HEK293 (cell line): ENCODE data around the gene MTX1.

Experiments used
- IKZF3 ChIP-seq: fragments of 450-650 bp; IDR thresholded peaks from 2 replicates; pipeline ENCODE4 v1.5.0; 2018; ENCODE audit warnings: missing biosample characterization, mild to moderate bottlenecking, missing genetic modification characterization, moderate library complexity
- KLF7 ChIP-seq: fragments of 450-650 bp; formaldehyde crosslinking; IDR thresholded peaks from 2 replicates; pipeline ENCODE4 v1.5.1; 2016; ENCODE audit warnings: missing biosample characterization, missing genetic modification characterization, borderline replicate concordance
- SCRT2 ChIP-seq: fragments of 450-650 bp; formaldehyde crosslinking; IDR thresholded peaks from 2 replicates; pipeline ENCODE4 v1.5.1; 2016; ENCODE audit warnings: missing biosample characterization, missing genetic modification characterization
- WT1 ChIP-seq: fragments of 450-650 bp; formaldehyde crosslinking; IDR thresholded peaks from 2 replicates; pipeline ENCODE4 v1.5.1; 2016; ENCODE audit warnings: missing biosample characterization, missing genetic modification characterization
- ZBTB20 ChIP-seq: fragments of 450-650 bp; formaldehyde crosslinking; IDR thresholded peaks from 2 replicates; pipeline ENCODE4 v1.5.1; 2016; ENCODE audit warnings: missing biosample characterization, missing genetic modification characterization
- ZEB2 ChIP-seq: fragments of 450-650 bp; formaldehyde crosslinking; IDR thresholded peaks from 2 replicates; pipeline ENCODE4 v1.5.1; 2016; ENCODE audit warnings: missing biosample characterization, missing genetic modification characterization
- ZNF132 ChIP-seq: fragments of 450-650 bp; formaldehyde crosslinking; IDR thresholded peaks from 2 replicates; pipeline ENCODE4 v1.5.1; 2017; ENCODE audit warnings: missing biosample characterization, missing genetic modification characterization, borderline replicate concordance
- ZNF155 ChIP-seq: fragments of 450-650 bp; formaldehyde crosslinking; IDR thresholded peaks from 2 replicates; pipeline ENCODE4 v1.5.1; 2016; ENCODE audit warnings: missing biosample characterization, missing genetic modification characterization
- ZNF157 ChIP-seq: fragments of 450-650 bp; formaldehyde crosslinking; IDR thresholded peaks from 2 replicates; pipeline ENCODE4 v1.5.1; 2016; ENCODE audit warnings: missing biosample characterization, missing genetic modification characterization
- ZNF24 ChIP-seq: fragments of 450-650 bp; formaldehyde crosslinking; IDR thresholded peaks from 2 replicates; pipeline ENCODE4 v1.5.1; 2016; ENCODE audit warnings: missing biosample characterization, missing genetic modification characterization
- ZNF248 ChIP-seq: fragments of 450-650 bp; formaldehyde crosslinking; IDR thresholded peaks from 2 replicates; pipeline ENCODE4 v1.5.1; 2017; ENCODE audit warnings: missing biosample characterization, missing genetic modification characterization
- ZNF404 ChIP-seq: fragments of 450-650 bp; formaldehyde crosslinking; IDR thresholded peaks from 2 replicates; pipeline ENCODE4 v1.5.1; 2017; ENCODE audit warnings: missing biosample characterization, missing genetic modification characterization
- ZNF416 ChIP-seq: fragments of 450-650 bp; formaldehyde crosslinking; IDR thresholded peaks from 2 replicates; pipeline ENCODE4 v1.5.1; 2016; ENCODE audit warnings: missing biosample characterization, missing genetic modification characterization
- ZNF501 ChIP-seq: fragments of 450-650 bp; formaldehyde crosslinking; IDR thresholded peaks from 2 replicates; pipeline ENCODE4 v1.5.1; 2016; ENCODE audit warnings: missing biosample characterization, missing genetic modification characterization
- ZNF544 ChIP-seq: fragments of 450-650 bp; formaldehyde crosslinking; IDR thresholded peaks from 2 replicates; pipeline ENCODE4 v1.5.0; 2017; ENCODE audit warnings: missing biosample characterization, missing genetic modification characterization
- ZNF561 ChIP-seq: fragments of 450-650 bp; IDR thresholded peaks from 2 replicates; pipeline ENCODE4 v1.5.1; 2018; ENCODE audit warnings: missing biosample characterization, missing genetic modification characterization, borderline replicate concordance
- ZNF600 ChIP-seq: fragments of 450-650 bp; formaldehyde crosslinking; IDR thresholded peaks from 2 replicates; pipeline ENCODE4 v1.5.1; 2016; ENCODE audit warnings: missing biosample characterization, missing genetic modification characterization
- ZNF707 ChIP-seq: fragments of 450-650 bp; formaldehyde crosslinking; IDR thresholded peaks from 2 replicates; pipeline ENCODE4 v1.5.1; 2016; ENCODE audit warnings: missing biosample characterization, missing genetic modification characterization
- TF ChIP-seq, protein P1 (sequence below): fragments of 450-650 bp; formaldehyde crosslinking; IDR thresholded peaks from 2 replicates; pipeline ENCODE4 v1.5.0; 2017; ENCODE audit warnings: missing biosample characterization, missing genetic modification characterization, borderline replicate concordance
- TF ChIP-seq, protein P2 (sequence below): fragments of 450-650 bp; formaldehyde crosslinking; IDR thresholded peaks from 2 replicates; pipeline ENCODE4 v1.5.1; 2017; ENCODE audit warnings: missing biosample characterization, missing genetic modification characterization
- TF ChIP-seq, protein P3 (sequence below): fragments of 450-650 bp; formaldehyde crosslinking; IDR thresholded peaks from 2 replicates; pipeline ENCODE4 v1.5.1; 2016; ENCODE audit warnings: missing biosample characterization, missing genetic modification characterization
- TF ChIP-seq, protein P4 (sequence below): fragments of 450-650 bp; formaldehyde crosslinking; IDR thresholded peaks from 2 replicates; pipeline ENCODE4 v1.5.1; 2016; ENCODE audit warnings: missing biosample characterization, missing genetic modification characterization
- TF ChIP-seq, protein P5 (sequence below): fragments of 450-650 bp; formaldehyde crosslinking; IDR thresholded peaks from 2 replicates; pipeline ENCODE4 v1.5.1; 2016; ENCODE audit warnings: missing biosample characterization, missing genetic modification characterization, borderline replicate concordance
- TF ChIP-seq, protein P6 (sequence below): fragments of 450-650 bp; formaldehyde crosslinking; IDR thresholded peaks from 2 replicates; pipeline ENCODE4; 2016; ENCODE audit warnings: missing biosample characterization, missing genetic modification characterization
- TF ChIP-seq, protein P7 (sequence below): fragments of 450-650 bp; formaldehyde crosslinking; IDR thresholded peaks from 2 replicates; pipeline ENCODE4 v1.5.1; 2016; ENCODE audit warnings: missing biosample characterization, missing genetic modification characterization, borderline replicate concordance

MTX1 gene

DNA sequence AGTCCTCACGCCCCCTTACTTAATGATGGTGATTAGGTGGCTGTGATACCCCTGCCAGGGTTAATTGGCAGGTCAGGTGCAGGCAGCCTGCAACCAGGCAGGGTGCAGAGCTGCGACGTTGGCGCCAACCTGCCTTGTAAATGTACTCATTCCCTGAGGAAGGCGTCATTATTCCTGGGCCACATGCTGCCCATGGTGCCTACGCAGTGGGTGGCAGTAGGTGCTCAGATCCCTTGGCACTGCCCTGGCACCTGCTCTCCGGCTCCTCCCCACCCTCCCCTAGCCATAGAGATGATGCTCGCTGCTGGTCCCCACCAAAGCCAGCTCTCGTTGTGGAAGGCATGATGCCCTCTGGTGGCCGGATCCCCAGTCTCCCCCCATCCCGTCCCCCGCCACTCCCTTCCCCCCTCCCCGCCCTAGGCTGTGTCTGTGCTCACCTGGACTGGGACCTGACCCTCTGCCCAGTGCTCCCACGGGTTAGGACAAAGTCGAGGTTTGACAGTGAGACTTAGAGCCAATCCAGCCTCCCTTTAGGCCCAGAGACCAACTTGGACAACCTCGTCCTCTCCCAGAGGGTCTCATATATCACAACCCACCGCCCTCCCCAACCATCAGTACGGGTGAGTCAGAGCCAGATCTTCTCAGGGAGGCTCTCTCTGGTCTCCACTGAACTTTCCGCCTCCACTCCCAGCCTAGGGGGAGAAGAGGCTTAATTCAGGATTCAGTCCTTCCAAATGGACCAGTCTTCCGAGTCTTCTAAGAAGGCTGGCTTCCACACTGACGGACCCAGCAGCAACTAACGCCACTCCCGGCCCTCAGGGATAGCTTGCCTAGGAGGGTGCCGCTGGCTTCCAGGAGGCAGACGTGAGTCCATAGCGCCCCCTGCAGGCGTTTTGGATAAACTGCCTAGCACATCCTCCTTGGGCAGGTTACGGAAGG is 41.1 kb upstream of the MTX1 start (continued):
- TF ChIP-seq, protein P1, sequence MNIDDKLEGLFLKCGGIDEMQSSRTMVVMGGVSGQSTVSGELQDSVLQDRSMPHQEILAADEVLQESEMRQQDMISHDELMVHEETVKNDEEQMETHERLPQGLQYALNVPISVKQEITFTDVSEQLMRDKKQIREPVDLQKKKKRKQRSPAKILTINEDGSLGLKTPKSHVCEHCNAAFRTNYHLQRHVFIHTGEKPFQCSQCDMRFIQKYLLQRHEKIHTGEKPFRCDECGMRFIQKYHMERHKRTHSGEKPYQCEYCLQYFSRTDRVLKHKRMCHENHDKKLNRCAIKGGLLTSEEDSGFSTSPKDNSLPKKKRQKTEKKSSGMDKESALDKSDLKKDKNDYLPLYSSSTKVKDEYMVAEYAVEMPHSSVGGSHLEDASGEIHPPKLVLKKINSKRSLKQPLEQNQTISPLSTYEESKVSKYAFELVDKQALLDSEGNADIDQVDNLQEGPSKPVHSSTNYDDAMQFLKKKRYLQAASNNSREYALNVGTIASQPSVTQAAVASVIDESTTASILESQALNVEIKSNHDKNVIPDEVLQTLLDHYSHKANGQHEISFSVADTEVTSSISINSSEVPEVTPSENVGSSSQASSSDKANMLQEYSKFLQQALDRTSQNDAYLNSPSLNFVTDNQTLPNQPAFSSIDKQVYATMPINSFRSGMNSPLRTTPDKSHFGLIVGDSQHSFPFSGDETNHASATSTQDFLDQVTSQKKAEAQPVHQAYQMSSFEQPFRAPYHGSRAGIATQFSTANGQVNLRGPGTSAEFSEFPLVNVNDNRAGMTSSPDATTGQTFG (tag by site-specific recombination), result no peak
- TF ChIP-seq, protein P2, sequence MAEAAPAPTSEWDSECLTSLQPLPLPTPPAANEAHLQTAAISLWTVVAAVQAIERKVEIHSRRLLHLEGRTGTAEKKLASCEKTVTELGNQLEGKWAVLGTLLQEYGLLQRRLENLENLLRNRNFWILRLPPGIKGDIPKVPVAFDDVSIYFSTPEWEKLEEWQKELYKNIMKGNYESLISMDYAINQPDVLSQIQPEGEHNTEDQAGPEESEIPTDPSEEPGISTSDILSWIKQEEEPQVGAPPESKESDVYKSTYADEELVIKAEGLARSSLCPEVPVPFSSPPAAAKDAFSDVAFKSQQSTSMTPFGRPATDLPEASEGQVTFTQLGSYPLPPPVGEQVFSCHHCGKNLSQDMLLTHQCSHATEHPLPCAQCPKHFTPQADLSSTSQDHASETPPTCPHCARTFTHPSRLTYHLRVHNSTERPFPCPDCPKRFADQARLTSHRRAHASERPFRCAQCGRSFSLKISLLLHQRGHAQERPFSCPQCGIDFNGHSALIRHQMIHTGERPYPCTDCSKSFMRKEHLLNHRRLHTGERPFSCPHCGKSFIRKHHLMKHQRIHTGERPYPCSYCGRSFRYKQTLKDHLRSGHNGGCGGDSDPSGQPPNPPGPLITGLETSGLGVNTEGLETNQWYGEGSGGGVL (tag by site-specific recombination), result 0 out of 2 replicates have a peak, but pooled peaks have one; percentile 27
- TF ChIP-seq ZNF501 (tag by site-specific recombination) (0 out of 2 replicates have a peak, but pooled peaks have one; percentile 63), SCRT2 (no peak), ZNF248 (tag by site-specific recombination) (no peak), IKZF3 (tag by site-specific recombination) (peak; percentile 66), ZNF707 (tag by site-specific recombination) (no peak), ZNF544 (tag by site-specific recombination) (no peak), WT1 (tag by site-specific recombination) (0 out of 2 replicates have a peak, but pooled peaks have one; percentile 23), ZNF561 (tag by site-specific recombination) (peak; percentile 16; the same call in 1 of the 2 replicates), ZNF404 (tag by site-specific recombination) (no peak), ZNF24 (tag by site-specific recombination) (no peak), ZNF155 (tag by site-specific recombination) (no peak), ZNF416 (tag by site-specific recombination) (no peak), ZNF157 (tag by site-specific recombination) (no peak), ZNF600 (tag by site-specific recombination) (peak; percentile 99), KLF7 (0 out of 2 replicates have a peak, but pooled peaks have one; percentile 7), ZNF132 (tag by site-specific recombination) (no peak), ZBTB20 (tag by site-specific recombination) (no peak; the same call in 1 of the 2 replicates), ZEB2 (tag by site-specific recombination) (peak; percentile 36; the same call in 1 of the 2 replicates)
- TF ChIP-seq, protein P3, sequence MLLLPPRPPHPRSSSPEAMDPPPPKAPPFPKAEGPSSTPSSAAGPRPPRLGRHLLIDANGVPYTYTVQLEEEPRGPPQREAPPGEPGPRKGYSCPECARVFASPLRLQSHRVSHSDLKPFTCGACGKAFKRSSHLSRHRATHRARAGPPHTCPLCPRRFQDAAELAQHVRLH (tag by site-specific recombination), result no peak
- TF ChIP-seq, protein P4, sequence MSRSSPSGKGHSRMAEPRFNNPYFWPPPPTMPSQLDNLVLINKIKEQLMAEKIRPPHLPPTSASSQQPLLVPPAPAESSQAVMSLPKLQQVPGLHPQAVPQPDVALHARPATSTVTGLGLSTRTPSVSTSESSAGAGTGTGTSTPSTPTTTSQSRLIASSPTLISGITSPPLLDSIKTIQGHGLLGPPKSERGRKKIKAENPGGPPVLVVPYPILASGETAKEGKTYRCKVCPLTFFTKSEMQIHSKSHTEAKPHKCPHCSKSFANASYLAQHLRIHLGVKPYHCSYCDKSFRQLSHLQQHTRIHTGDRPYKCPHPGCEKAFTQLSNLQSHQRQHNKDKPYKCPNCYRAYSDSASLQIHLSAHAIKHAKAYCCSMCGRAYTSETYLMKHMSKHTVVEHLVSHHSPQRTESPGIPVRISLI (tag by site-specific recombination), result no peak
- TF ChIP-seq, protein P5, sequence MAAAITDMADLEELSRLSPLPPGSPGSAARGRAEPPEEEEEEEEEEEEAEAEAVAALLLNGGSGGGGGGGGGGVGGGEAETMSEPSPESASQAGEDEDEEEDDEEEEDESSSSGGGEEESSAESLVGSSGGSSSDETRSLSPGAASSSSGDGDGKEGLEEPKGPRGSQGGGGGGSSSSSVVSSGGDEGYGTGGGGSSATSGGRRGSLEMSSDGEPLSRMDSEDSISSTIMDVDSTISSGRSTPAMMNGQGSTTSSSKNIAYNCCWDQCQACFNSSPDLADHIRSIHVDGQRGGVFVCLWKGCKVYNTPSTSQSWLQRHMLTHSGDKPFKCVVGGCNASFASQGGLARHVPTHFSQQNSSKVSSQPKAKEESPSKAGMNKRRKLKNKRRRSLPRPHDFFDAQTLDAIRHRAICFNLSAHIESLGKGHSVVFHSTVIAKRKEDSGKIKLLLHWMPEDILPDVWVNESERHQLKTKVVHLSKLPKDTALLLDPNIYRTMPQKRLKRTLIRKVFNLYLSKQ (tag by site-specific recombination), result no peak
- TF ChIP-seq, protein P6, sequence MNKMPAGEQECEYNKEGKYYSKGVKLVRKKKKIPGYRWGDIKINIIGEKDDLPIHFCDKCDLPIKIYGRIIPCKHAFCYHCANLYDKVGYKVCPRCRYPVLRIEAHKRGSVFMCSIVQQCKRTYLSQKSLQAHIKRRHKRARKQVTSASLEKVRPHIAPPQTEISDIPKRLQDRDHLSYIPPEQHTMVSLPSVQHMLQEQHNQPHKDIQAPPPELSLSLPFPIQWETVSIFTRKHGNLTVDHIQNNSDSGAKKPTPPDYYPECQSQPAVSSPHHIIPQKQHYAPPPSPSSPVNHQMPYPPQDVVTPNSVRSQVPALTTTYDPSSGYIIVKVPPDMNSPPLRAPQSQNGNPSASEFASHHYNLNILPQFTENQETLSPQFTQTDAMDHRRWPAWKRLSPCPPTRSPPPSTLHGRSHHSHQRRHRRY (tag by site-specific recombination), result no peak
- TF ChIP-seq, protein P7, sequence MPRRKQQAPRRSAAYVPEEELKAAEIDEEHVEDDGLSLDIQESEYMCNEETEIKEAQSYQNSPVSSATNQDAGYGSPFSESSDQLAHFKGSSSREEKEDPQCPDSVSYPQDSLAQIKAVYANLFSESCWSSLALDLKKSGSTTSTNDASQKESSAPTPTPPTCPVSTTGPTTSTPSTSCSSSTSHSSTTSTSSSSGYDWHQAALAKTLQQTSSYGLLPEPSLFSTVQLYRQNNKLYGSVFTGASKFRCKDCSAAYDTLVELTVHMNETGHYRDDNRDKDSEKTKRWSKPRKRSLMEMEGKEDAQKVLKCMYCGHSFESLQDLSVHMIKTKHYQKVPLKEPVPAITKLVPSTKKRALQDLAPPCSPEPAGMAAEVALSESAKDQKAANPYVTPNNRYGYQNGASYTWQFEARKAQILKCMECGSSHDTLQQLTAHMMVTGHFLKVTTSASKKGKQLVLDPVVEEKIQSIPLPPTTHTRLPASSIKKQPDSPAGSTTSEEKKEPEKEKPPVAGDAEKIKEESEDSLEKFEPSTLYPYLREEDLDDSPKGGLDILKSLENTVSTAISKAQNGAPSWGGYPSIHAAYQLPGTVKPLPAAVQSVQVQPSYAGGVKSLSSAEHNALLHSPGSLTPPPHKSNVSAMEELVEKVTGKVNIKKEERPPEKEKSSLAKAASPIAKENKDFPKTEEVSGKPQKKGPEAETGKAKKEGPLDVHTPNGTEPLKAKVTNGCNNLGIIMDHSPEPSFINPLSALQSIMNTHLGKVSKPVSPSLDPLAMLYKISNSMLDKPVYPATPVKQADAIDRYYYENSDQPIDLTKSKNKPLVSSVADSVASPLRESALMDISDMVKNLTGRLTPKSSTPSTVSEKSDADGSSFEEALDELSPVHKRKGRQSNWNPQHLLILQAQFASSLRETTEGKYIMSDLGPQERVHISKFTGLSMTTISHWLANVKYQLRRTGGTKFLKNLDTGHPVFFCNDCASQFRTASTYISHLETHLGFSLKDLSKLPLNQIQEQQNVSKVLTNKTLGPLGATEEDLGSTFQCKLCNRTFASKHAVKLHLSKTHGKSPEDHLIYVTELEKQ (tag by site-specific recombination), result no peak
